ENCODE data around the gene HRNR. TPM values are rescaled to one million over a fixed set of nuclear protein-coding genes. Genes with fewer than 3 reads are reported as not detected.

The HRNR gene
- polyA plus RNA-seq, 1 donor: 0.12 TPM

DNA sequence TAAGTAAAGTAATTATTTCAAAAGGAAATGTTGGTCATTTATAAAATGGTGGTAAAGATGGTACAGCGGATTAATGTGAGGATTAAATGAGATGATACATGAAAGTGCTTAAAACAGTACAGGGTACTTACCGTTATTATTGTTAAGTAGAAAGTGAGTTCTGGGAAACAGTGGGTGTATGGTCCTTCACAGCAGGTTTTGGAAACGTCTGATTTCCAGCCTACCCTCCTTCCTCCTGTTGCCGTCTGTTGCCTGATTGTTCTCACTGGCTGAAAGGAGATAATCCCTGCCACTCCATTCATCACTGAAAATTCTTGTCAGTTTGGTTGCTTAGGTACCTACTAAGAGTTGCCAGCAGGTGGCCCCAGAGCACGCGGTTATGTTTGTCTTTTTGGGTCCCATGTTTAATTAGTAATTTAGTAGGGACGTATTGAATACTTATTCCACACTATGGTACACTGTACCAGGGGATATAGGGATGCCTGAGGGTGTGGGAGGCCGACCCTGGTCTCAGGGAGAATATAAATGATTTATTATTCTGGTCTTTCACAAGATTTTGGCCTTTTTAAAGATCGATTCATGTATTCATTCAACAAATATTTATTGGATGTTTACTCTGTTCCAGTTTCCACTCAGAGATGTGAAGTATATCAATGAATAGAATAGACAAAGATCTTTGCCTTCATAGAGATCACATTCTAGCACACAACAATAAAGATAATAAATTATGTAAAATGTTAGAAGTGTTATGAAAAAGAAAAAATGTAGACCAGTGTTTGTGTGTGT is 34.1 kb downstream of the HRNR start:
- Histone ChIP-seq H3K27me3 (ENCODE audit: control insufficient read depth, insufficient read depth, low read length) (peaks cover 6% of the 10 kb centered on the region), H3K9me3 (ENCODE audit: control insufficient read depth, low read depth, low read length) (no peaks in the 10 kb centered on the region), H3K4me1 (ENCODE audit: control insufficient read depth, insufficient read depth, low read length) (no peaks in the 10 kb centered on the region), H3K27ac (ENCODE audit: low read length) (no peak overlapping the region), H3K36me3 (ENCODE audit: control insufficient read depth, insufficient read depth, low read length) (no peaks in the 10 kb centered on the region), H3K4me3 (ENCODE audit: low read length) (peak overlapping the region; percentile 62)
- WGBS (ENCODE audit: insufficient coverage, low lambda C conversion rate): 100% methylated on average over 1 of the region's 9 CpGs
- peak in 1 of 2 donors; percentile 65 for DNase-seq

DNA sequence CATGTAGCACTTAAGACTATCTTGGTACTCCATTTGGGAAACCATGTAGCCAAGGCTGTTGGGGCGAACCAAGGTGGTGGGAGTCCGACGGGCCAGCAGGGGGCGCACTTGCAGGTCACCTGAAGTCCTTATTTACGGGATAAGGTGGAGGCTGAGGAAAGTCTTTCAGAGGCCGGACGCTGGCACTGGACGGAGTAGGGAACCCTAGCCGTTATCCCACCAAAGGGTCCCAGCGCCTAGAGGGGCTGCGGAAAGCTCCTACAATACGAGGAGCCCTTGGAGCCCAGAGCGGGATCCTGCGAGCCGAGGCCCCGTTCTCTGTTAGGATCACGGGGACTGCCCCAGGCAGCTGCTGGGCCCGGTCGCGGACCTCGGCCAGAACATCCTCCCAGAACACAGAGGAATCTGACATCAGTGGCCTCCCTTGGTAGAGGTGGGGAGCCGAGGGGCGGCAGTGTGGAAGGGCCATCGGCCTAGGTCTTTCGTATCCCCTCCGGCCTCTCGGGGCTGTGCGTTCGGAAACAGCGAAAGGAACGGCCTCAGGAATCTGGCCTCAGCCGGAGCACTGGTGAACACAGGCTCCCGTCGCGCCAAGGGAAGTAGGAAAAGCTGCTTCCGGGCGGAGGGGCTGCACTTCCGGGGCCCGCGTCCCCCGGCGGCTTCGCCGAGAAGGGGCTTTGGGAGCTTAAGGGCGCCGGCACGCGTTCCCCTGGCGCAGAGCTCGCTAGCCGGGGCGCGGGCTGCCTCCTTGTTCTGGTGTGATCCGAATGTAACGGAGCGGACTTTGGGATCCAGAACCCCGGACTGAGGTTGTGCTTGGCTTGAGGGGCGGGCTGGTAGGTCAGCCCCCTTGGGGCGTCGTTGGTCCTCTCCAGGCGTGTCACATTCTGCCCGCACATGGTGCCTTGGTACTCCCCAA is 35.1 kb downstream of the HRNR start:
- no peaks in the 10 kb centered on the region for H3K36me3 ChIP-seq (ENCODE audit: control insufficient read depth, insufficient read depth, low read length)
- DNase-seq: peak; percentile 35 to 79
- H3K27me3 ChIP-seq (ENCODE audit: control insufficient read depth, insufficient read depth, low read length): peaks cover 6% of the 10 kb centered on the region
- 10% methylated on average over 4 of the region's 62 CpGs for WGBS (ENCODE audit: insufficient coverage, low lambda C conversion rate)
- H3K4me1 ChIP-seq (ENCODE audit: control insufficient read depth, insufficient read depth, low read length): no peaks in the 10 kb centered on the region
- peak overlapping the region; percentile 62 for H3K4me3 ChIP-seq (ENCODE audit: low read length)
- H3K27ac ChIP-seq (ENCODE audit: low read length): peak overlapping the region; percentile 24
- H3K9me3 ChIP-seq (ENCODE audit: control insufficient read depth, low read depth, low read length): no peaks in the 10 kb centered on the region

DNA sequence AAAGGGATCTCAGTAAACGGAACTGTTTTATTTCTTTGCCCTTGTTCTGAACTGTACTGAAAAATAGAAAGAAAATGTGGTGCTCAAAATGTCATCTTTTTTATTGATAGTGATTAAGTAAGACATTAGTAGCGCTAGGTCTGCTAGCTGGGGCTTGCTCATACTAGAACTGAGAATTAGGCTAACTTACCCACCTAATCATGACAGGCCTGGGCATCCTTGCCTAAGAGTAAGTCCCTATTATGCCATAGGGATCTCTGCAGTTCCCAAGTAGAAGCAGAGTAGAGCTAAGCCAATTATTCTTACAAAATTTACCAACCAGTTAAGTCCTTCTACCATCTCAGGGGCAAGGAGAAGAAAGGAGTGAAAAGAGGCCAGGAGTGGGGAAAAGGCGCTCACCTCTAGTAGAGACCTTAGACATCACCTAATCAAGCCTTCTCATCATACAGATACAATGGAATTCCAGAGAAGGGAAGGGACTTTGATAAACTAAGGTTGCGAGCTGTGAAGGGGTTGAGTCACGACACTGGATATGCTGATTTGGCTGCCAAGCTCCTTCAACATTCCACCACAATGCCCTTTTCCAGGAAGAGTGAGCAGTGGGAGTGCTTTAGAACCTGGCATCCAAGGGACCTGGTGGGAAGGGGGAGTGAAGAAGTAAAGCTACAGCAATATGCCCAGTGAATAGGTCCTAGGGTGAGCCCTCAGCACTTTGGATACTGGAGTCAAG is 37.3 kb downstream of the HRNR start:
- no peaks in the 10 kb centered on the region for H3K36me3 ChIP-seq (ENCODE audit: control insufficient read depth, insufficient read depth, low read length)
- 100% methylated on average over 1 of the region's 5 CpGs for WGBS (ENCODE audit: insufficient coverage, low lambda C conversion rate)
- no peaks in the 10 kb centered on the region for H3K9me3 ChIP-seq (ENCODE audit: control insufficient read depth, low read depth, low read length)
- H3K4me3 ChIP-seq (ENCODE audit: low read length): no peak overlapping the region
- H3K27ac ChIP-seq (ENCODE audit: low read length): no peak overlapping the region
- H3K27me3 ChIP-seq (ENCODE audit: control insufficient read depth, insufficient read depth, low read length): peaks cover 6% of the 10 kb centered on the region
- H3K4me1 ChIP-seq (ENCODE audit: control insufficient read depth, insufficient read depth, low read length): no peaks in the 10 kb centered on the region
- no peak for DNase-seq

DNA sequence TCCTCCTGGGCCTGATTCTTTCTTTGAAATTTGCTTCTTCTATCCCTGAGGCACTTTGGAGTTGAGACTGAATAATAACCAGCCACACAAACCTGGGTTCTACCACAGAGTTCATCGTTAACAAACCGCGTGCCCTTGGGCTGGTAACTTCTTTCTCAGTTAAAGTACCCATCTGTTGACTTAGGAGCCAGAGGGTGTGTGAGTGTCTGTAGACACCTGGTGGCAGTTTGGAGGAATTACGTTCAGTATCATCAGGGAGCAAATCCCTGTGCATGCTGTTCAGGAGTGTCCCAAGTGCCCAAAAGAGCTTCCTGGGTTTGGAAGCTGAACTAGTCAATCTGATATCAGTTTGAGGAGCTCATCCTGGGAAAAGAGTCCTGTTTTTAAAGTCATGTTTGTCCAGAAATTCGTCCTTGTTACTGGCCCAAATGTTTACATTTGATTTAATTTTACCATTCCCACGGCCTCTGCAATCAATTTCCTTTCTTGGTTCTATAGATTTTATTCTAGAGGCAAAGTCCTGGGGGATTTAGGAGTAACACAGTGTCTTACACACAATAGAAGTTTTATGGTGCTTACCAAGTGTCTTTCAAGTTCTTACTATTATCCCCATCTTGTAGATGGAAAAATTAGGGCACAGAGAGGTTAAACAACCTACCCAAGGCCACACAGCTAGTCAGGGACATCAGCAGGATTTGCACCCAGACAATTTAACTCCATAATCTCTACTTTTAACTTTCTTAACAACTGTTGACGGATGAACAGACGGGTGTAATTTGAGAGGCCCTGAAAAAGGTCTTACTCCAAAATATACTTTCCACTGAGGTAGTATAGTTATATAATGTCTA is 38.2 kb downstream of the HRNR start:
- WGBS (ENCODE audit: insufficient coverage, low lambda C conversion rate): 43% methylated on average over 2 of the region's 8 CpGs

DNA sequence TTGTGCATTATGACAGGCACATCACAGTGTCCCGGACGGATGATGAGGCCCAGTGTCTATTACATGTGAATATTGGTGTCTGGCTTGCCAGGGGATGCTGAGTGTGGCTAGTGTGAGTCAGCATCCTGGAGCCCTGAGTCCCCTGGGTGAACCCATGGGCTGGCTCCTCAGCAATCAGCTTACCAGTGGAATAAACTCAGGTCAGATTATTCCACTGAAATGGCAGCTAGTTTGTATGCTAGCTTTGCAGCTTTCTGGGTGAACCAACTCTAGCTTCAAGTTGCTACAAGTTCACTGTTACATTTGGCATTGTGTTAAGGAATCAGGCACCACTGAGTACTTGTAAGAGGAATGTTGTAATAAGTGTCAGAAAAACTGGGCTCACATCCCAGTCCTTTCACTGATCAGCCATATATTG is 41.0 kb downstream of the HRNR start:
- no peak overlapping the region for H3K27ac ChIP-seq (ENCODE audit: low read length)
- no peak overlapping the region for H3K4me3 ChIP-seq (ENCODE audit: low read length)
- no CpG with 5 or more reads among the region's 2 CpGs for WGBS (ENCODE audit: insufficient coverage, low lambda C conversion rate)
- no peaks in the 10 kb centered on the region for H3K27me3 ChIP-seq (ENCODE audit: control insufficient read depth, insufficient read depth, low read length)
- DNase-seq: no peak
- no peaks in the 10 kb centered on the region for H3K36me3 ChIP-seq (ENCODE audit: control insufficient read depth, insufficient read depth, low read length)
- H3K9me3 ChIP-seq (ENCODE audit: control insufficient read depth, low read depth, low read length): no peaks in the 10 kb centered on the region
- no peaks in the 10 kb centered on the region for H3K4me1 ChIP-seq (ENCODE audit: control insufficient read depth, insufficient read depth, low read length)

More for the DNA sequence above, 38.2 kb downstream of the HRNR start:
- Histone ChIP-seq H3K4me3 (ENCODE audit: low read length) (no peak overlapping the region), H3K9me3 (ENCODE audit: control insufficient read depth, low read depth, low read length) (no peaks in the 10 kb centered on the region), H3K27ac (ENCODE audit: low read length) (no peak overlapping the region), H3K36me3 (ENCODE audit: control insufficient read depth, insufficient read depth, low read length) (no peaks in the 10 kb centered on the region), H3K27me3 (ENCODE audit: control insufficient read depth, insufficient read depth, low read length) (peaks cover 4% of the 10 kb centered on the region), H3K4me1 (ENCODE audit: control insufficient read depth, insufficient read depth, low read length) (no peaks in the 10 kb centered on the region)
- DNase-seq: peak; percentile 23 to 36

DNA sequence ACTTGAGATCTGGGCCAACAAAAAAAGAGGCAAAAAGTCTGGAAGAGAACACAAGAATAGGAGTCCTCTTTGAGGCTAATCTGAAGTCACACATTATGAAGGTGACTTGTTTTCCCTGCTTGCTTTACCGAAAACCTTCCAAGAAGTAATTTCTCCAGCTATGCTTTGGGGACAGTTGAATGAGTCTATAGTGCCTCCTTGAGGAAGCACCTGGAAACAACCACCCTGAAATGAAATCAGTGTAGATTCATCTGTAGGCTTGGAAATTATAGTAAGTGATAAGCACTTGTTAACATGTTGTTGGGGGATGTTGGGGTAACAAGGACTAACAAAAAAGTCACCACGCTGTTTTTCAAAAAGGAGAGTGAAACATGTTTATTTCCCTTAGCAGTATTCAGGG is 41.6 kb downstream of the HRNR start:
- no peak overlapping the region for H3K4me3 ChIP-seq (ENCODE audit: low read length)

DNA sequence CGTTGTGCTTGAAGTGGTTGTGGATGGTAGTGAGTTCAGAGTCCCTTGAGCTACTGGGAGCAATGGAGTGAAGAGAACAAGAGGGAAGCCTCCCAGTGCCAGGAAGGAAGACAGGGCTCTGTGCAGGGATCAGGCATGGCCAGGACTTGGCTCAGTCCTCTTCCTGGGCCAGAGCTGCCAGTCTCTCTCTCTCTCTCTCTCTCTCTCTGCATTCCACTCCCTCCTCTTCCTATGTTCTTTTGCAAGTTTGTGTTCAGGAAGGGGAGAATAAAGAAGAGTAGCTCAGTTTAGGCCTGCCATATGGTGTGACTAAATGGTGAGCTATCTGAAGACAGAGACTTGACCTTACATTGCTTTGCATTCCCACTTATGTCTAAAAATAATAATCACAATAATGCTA is 44.4 kb downstream of the HRNR start:
- no peaks in the 10 kb centered on the region for H3K27me3 ChIP-seq (ENCODE audit: control insufficient read depth, insufficient read depth, low read length)
- no CpG with 5 or more reads among the region's 1 CpG for WGBS (ENCODE audit: insufficient coverage, low lambda C conversion rate)

More for the DNA sequence above, 41.6 kb downstream of the HRNR start:
- Histone ChIP-seq H3K4me1 (ENCODE audit: control insufficient read depth, insufficient read depth, low read length) (no peaks in the 10 kb centered on the region), H3K27me3 (ENCODE audit: control insufficient read depth, insufficient read depth, low read length) (no peaks in the 10 kb centered on the region), H3K9me3 (ENCODE audit: control insufficient read depth, low read depth, low read length) (no peaks in the 10 kb centered on the region), H3K36me3 (ENCODE audit: control insufficient read depth, insufficient read depth, low read length) (no peaks in the 10 kb centered on the region), H3K27ac (ENCODE audit: low read length) (no peak overlapping the region)
- no peak for DNase-seq
- 75% methylated on average over 2 of the region's 2 CpGs for WGBS (ENCODE audit: insufficient coverage, low lambda C conversion rate)

DNA sequence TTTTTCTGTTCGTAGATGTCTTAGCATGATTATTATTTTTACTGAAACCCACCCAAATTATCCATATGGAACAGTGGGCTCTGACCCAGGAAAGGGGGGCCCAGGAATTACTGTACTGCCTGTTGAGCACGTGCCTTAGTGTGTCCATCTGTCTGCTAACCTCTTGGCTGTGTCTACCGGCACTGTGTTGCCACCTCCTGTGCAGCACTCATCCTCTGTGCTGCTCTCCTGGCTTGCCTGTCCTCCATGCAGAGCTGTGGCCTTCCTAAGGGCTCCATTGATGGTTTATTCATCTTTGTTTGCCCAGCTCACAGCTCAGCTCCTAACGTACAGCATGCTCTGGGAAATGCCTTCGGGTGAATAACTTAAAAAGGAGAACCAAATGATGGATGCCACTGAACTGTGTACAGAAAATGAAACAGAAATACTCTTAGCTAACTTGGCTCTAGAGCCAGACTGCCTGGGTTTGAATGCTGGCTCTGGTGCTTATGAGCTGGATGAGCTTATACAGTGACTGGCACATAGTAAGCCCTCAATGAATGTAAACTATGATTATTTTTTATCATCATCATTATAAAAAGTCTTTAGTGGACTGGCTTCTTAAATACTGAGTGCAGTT is 53.6 kb downstream of the HRNR start:
- no peaks in the 10 kb centered on the region for H3K4me1 ChIP-seq (ENCODE audit: control insufficient read depth, insufficient read depth, low read length)
- no peaks in the 10 kb centered on the region for H3K36me3 ChIP-seq (ENCODE audit: control insufficient read depth, insufficient read depth, low read length)
- H3K4me3 ChIP-seq (ENCODE audit: low read length): no peak overlapping the region
- H3K9me3 ChIP-seq (ENCODE audit: control insufficient read depth, low read depth, low read length): no peaks in the 10 kb centered on the region
- 60% methylated on average over 1 of the region's 5 CpGs for WGBS (ENCODE audit: insufficient coverage, low lambda C conversion rate)
- peaks cover 7% of the 10 kb centered on the region for H3K27me3 ChIP-seq (ENCODE audit: control insufficient read depth, insufficient read depth, low read length)
- H3K27ac ChIP-seq (ENCODE audit: low read length): no peak overlapping the region
- DNase-seq: no peak

More for the DNA sequence above, 44.4 kb downstream of the HRNR start:
- Histone ChIP-seq H3K4me3 (ENCODE audit: low read length) (no peak overlapping the region), H3K27ac (ENCODE audit: low read length) (no peak overlapping the region), H3K4me1 (ENCODE audit: control insufficient read depth, insufficient read depth, low read length) (no peaks in the 10 kb centered on the region), H3K36me3 (ENCODE audit: control insufficient read depth, insufficient read depth, low read length) (no peaks in the 10 kb centered on the region), H3K9me3 (ENCODE audit: control insufficient read depth, low read depth, low read length) (no peaks in the 10 kb centered on the region)
- no peak for DNase-seq

DNA sequence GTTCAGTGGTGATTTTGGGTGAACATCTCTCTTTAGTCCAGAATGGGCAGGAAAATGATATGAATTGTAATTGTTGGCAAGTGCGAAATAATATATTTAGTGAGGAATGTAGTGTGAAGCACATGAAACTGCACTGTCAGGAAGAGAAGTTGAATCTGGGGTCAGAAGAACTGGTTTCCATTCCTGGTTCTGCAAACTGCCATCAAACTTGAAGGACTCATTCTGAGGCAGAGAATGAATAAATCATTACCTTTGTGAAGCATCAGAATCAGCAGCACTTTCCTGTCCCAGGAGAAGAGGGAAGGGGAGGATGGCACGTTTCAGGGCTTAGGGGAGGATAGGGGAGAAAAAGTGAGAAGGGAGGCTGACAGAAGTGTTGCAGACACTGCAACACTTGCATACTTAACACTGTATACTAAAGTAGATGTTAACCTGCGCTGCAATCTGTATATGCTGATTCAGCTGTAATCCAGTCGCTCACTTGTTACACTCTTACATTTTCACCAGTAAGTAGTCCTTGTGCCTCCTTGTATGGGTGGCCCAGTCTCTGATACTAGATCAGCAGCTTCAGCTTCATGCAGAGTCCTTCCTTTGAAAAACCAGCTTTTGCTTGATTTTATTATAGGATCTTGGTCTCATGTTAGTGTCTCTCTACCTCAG is 54.5 kb downstream of the HRNR start:
- 100% methylated on average over 2 of the region's 4 CpGs for WGBS (ENCODE audit: insufficient coverage, low lambda C conversion rate)
- H3K36me3 ChIP-seq (ENCODE audit: control insufficient read depth, insufficient read depth, low read length): no peaks in the 10 kb centered on the region
- DNase-seq: no peak
- no peaks in the 10 kb centered on the region for H3K9me3 ChIP-seq (ENCODE audit: control insufficient read depth, low read depth, low read length)
- no peak overlapping the region for H3K4me3 ChIP-seq (ENCODE audit: low read length)
- H3K27ac ChIP-seq (ENCODE audit: low read length): no peak overlapping the region
- peaks cover 7% of the 10 kb centered on the region for H3K27me3 ChIP-seq (ENCODE audit: control insufficient read depth, insufficient read depth, low read length)
- H3K4me1 ChIP-seq (ENCODE audit: control insufficient read depth, insufficient read depth, low read length): peaks cover 5% of the 10 kb centered on the region

All from large intestine (tissue), 3 donors.